Left lung (tissue), 10 donors: ENCODE results near the gene KCNAB1. TPM values are rescaled to one million over a fixed set of nuclear protein-coding genes. Genes with fewer than 3 reads are reported as not detected.

Experiments
- ATAC-seq: fragments of 200-7000 bp; cut with Tn5 transposase; one replicate; pipeline ENCODE4 v1.9.1; 2020; ENCODE audit warnings: moderate library complexity
- DNase-seq, 4 donors: peaks; one replicate each; pipeline ENCODE4 v3.0.0-alpha.2; 2013 to 2020
- H3K27ac ChIP-seq, 2 donors: fragments of 200-600 bp; sonication (generic) in 1 of 2; one replicate each; pipeline versions ENCODE4 v1.5.0 to v1.8.0; 2020 to 2021
- H3K27me3 ChIP-seq, 2 donors: fragments of 200-600 bp; sonication (generic) in 1 of 2; one replicate each; pipeline versions ENCODE4 v1.5.0 to v1.8.0; 2020 to 2021
- H3K36me3 ChIP-seq, 2 donors: fragments of 200-600 bp; sonication (generic) in 1 of 2; one replicate each; pipeline versions ENCODE4 v1.5.0 to v1.8.0; 2020 to 2021
- H3K4me1 ChIP-seq, 2 donors: fragments of 200-600 bp; one replicate each; pipeline ENCODE4 v1.8.0; 2021
- H3K4me3 ChIP-seq, 2 donors: fragments of 200-600 bp; sonication (generic) in 1 of 2; one replicate each; pipeline versions ENCODE4 v1.5.0 to v1.8.0; 2020 to 2021; ENCODE audit warnings: mild to moderate bottlenecking in 1 of 2
- H3K9me3 ChIP-seq, 2 donors: fragments of 200-600 bp; sonication (generic) in 1 of 2; one replicate each; pipeline versions ENCODE4 v1.5.0 to v1.8.0; 2020 to 2021
- intact Hi-C, 2 donors: fragments of 100-400 bp; cut with DNase I; formaldehyde crosslinking; loops; one replicate each; pipeline versions ENCODE4 v1.11.2 to v1.14.2; 2022
- polyA plus RNA-seq, 6 donors: library from polyadenylated mRNA; unstranded; fragments of 120-200 nt; gene quantifications; one replicate each; pipeline ENCODE4 v1.2.1, GENCODE V29; 2013; ENCODE audit not compliant: insufficient read length in 6 of 6
- total RNA-seq, 2 donors: library from RNA; stranded (reverse); fragmentation: NEBNext Ultra II Directional; extraction: Animal tissue kit (Norgen Biotek cat#: 25700); gene quantifications; one replicate each; pipeline ENCODE4 v1.2.1, GENCODE V29; 2021
- TF ChIP-seq, protein P1 (sequence below), 2 donors: fragments of 200-600 bp; sonication (generic) in 1 of 2; IDR thresholded peaks; one replicate each; pipeline versions ENCODE4 v1.5.0 to v1.8.0; 2021; ENCODE audit warnings: antibody characterized with exemption in 2 of 2
- donor health status: DM: no; HTN: yes; CAD: no.
- donor health status: DM: no; HTN: no; CAD: no.

The KCNAB1 gene
- total and polyA plus RNA-seq, 8 donors, result 0.58 to 1.7 (median 1.5) TPM

DNA sequence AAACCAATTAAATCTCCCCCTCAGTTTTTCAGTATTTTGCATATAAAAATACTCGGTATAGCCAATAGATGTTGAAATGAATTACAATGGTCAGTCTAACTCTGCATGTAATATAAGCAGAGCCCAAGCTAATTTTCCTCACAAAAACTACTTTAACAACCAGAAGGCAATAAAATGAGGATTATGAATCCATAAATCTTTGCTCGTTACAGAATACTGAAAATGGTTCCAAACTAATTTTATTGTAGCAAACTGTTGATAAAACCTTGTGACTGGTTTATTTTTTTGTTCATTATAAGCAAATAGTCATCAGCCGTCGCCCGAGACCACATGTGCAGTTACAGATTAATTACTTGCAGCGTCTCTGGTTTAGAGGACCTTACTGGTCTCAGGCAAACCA lies 251.3 kb downstream of the KCNAB1 start:
- no peak for DNase-seq
- no peaks in the 10 kb centered on the region for H3K36me3 ChIP-seq
- H3K27me3 ChIP-seq, result peaks cover 0 to 5% of the 10 kb centered on the region in 2 donors
- no peak overlapping the region for H3K27ac ChIP-seq
- no peaks in the 10 kb centered on the region for H3K4me1 ChIP-seq
- no peaks in the 10 kb centered on the region for H3K9me3 ChIP-seq
- no peak for ATAC-seq
- TF ChIP-seq, protein P1, sequence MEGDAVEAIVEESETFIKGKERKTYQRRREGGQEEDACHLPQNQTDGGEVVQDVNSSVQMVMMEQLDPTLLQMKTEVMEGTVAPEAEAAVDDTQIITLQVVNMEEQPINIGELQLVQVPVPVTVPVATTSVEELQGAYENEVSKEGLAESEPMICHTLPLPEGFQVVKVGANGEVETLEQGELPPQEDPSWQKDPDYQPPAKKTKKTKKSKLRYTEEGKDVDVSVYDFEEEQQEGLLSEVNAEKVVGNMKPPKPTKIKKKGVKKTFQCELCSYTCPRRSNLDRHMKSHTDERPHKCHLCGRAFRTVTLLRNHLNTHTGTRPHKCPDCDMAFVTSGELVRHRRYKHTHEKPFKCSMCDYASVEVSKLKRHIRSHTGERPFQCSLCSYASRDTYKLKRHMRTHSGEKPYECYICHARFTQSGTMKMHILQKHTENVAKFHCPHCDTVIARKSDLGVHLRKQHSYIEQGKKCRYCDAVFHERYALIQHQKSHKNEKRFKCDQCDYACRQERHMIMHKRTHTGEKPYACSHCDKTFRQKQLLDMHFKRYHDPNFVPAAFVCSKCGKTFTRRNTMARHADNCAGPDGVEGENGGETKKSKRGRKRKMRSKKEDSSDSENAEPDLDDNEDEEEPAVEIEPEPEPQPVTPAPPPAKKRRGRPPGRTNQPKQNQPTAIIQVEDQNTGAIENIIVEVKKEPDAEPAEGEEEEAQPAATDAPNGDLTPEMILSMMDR (IDR thresholded peaks at IDR 0.05), result no peak
- intact Hi-C loops, result no loop called here
- H3K4me3 ChIP-seq, result no peak overlapping the region

DNA sequence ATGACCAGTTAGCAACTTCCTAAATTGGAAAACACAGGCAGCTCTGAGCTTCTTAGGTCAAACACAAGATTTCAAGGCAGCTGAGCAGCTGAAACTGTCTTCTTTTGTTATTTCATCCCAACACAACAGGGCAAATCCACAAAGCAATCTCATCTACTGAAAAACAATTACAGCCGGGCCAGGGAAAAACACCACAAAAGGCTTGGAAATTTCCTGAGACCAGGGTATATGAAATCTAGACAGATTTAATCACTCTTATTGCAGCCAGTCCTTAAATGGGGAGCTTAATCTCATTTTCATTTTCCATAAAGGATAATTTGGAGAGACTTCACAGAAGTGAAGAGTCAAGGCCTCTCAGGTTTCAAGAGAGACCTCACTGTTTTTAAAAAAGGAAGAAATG lies 252.7 kb downstream of the KCNAB1 start:
- H3K4me3 ChIP-seq, result no peak overlapping the region
- no peaks in the 10 kb centered on the region for H3K9me3 ChIP-seq
- H3K27me3 ChIP-seq, result peaks cover 0 to 1% of the 10 kb centered on the region in 2 donors
- ATAC-seq (no peak), DNase-seq (no peak)
- TF ChIP-seq, protein P1 (IDR thresholded peaks at IDR 0.05), result no peak
- H3K27ac ChIP-seq, result no peak overlapping the region
- no peaks in the 10 kb centered on the region for H3K36me3 ChIP-seq
- no peaks in the 10 kb centered on the region for H3K4me1 ChIP-seq
- intact Hi-C loops, result no loop called here

DNA sequence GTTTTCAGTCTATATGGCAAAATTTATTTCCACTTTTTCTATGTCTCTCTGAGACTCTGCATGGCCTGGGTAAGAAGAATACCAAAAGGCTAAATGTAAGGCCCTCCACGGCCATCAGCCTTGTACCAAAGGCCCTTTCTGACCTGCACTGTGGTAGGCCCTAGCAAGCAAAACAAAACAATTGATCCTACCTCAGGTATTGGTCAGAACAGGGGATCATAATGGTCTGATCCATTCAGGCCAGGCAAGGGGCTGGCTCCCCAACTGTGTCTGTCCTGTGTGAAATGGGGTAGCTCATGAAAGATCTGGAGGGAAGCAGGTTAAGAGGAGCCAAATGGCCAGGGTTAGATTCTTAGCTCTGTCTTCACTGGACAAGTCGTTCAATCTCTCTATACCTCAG lies 253.3 kb downstream of the KCNAB1 start:
- Histone ChIP-seq H3K27ac (no peak overlapping the region), H3K9me3 (no peaks in the 10 kb centered on the region), H3K36me3 (no peaks in the 10 kb centered on the region), H3K27me3 (no peaks in the 10 kb centered on the region), H3K4me1 (no peaks in the 10 kb centered on the region), H3K4me3 (no peak overlapping the region)
- no peak for DNase-seq
- TF ChIP-seq, protein P1 (IDR thresholded peaks at IDR 0.05), result no peak
- ATAC-seq, result no peak
- intact Hi-C loops, result no loop called here

DNA sequence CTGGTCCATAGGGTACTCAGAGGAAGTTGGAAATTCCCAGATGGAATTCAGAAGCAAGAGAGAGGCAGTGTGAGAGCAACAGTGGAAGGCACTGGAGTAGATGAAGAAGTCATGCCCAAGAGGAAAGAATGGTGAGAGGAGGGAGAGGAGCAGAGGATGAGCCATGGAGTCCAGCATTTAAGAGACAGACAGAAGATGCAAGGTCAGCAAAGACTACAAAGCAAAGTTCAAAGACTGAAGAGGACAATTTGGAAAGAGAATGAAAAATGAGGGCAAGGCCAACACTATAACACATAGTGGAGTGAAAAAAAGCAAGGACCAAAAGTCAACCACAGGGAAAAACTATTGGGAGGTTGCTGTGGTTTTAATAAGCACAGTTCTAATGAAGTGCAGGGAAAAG lies 255.8 kb downstream of the KCNAB1 start:
- TF ChIP-seq, protein P1 (IDR thresholded peaks at IDR 0.05), result no peak
- ATAC-seq, result no peak
- intact Hi-C loops, result no loop called here

DNA sequence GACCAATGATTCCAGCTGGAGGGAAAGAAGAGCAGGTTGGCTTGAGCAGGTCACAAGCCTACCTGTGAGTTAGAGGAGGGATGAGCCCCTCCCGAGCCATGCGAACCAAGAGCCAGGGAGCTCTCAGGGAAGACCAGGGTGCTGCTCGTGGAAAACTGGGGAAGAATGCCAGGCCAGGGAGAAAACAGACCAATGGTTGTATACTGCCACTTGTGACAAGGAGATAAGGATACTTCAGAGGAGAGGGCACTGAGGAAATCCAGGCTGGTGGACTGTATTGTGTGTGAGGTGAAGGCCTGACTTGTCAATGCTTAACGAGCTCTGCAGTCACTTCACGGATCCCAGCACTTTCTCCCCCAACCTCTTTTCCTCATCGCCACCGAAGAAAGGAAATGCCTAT lies 256.9 kb downstream of the KCNAB1 start:
- Histone ChIP-seq H3K4me1 (no peaks in the 10 kb centered on the region), H3K4me3 (no peak overlapping the region), H3K9me3 (no peaks in the 10 kb centered on the region), H3K36me3 (no peaks in the 10 kb centered on the region), H3K27ac (no peak overlapping the region), H3K27me3 (no peaks in the 10 kb centered on the region)
- intact Hi-C loops, result no loop called here
- ATAC-seq, result no peak
- TF ChIP-seq, protein P1 (IDR thresholded peaks at IDR 0.05), result no peak
- no peak for DNase-seq

More for the DNA sequence above, 255.8 kb downstream of the KCNAB1 start:
- Histone ChIP-seq H3K4me1 (no peaks in the 10 kb centered on the region), H3K27ac (no peak overlapping the region), H3K27me3 (no peaks in the 10 kb centered on the region), H3K4me3 (no peak overlapping the region), H3K9me3 (no peaks in the 10 kb centered on the region), H3K36me3 (no peaks in the 10 kb centered on the region)
- no peak for DNase-seq
